ENCODE measurements around the gene PIK3R3.

Gene PIK3R3

GRCh38 chr1:46020010-46020409 lies 112.4 kb downstream of the PIK3R3 start:
- DNase-seq: no peak

- DNase-seq: no peak
Observed at GRCh38 chr1:46019348-46019747, 113.1 kb downstream of the PIK3R3 start.

- DNase-seq: no peak
Observed at GRCh38 chr1:46017876-46018503, 114.4 kb downstream of the PIK3R3 start.

- DNase-seq: no peak
Observed at GRCh38 chr1:46013581-46013980, 118.8 kb downstream of the PIK3R3 start.

- no peak for DNase-seq
Observed at GRCh38 chr1:46012236-46012635, 120.2 kb downstream of the PIK3R3 start.

GRCh38 chr1:46011121-46011695 lies 121.2 kb downstream of the PIK3R3 start:
- DNase-seq: no peak

GRCh38 chr1:46010611-46011010 lies 121.8 kb downstream of the PIK3R3 start:
- no peak for DNase-seq

- DNase-seq: no peak
Observed at GRCh38 chr1:46008585-46008984, 123.8 kb downstream of the PIK3R3 start.

- no peak for DNase-seq
Observed at GRCh38 chr1:46005594-46005993, 126.8 kb downstream of the PIK3R3 start.

GRCh38 chr1:46004492-46004891 lies 127.9 kb downstream of the PIK3R3 start:
- no peak for DNase-seq

GRCh38 chr1:46003315-46003714 lies 129.1 kb downstream of the PIK3R3 start:
- DNase-seq: no peak

GRCh38 chr1:46002551-46003150 lies 129.8 kb downstream of the PIK3R3 start:
- no peak for DNase-seq

- DNase-seq: no peak
Observed at GRCh38 chr1:46001081-46001785, 131.2 kb downstream of the PIK3R3 start.

- DNase-seq: no peak
Observed at GRCh38 chr1:45999507-45999906, 132.9 kb downstream of the PIK3R3 start.

- no peak for DNase-seq
Observed at GRCh38 chr1:45998020-45998617, 134.3 kb downstream of the PIK3R3 start.

GRCh38 chr1:45995298-45995697 lies 137.1 kb downstream of the PIK3R3 start:
- DNase-seq: no peak

GRCh38 chr1:45994423-45994822 lies 138.0 kb downstream of the PIK3R3 start:
- DNase-seq: no peak

All from SHP77 (cell line).